Measurements from ENCODE around the gene EHD2.

- no peak for TF ChIP-seq CTCF (IDR thresholded peaks at IDR 0.05)
- TF ChIP-seq POLR2A (IDR thresholded peaks at IDR 0.05): no peak
Observed at GRCh38 chr19:47752440-47753211, 39.4 kb downstream of the EHD2 start.
